Measurements from ENCODE around the gene EZH2. TPM values are rescaled to one million over a fixed set of nuclear protein-coding genes. Genes with fewer than 3 reads are reported as not detected.

Gene EZH2
- total RNA-seq, 2 experiments from 2014 or later: 112 to 114 TPM

DNA sequence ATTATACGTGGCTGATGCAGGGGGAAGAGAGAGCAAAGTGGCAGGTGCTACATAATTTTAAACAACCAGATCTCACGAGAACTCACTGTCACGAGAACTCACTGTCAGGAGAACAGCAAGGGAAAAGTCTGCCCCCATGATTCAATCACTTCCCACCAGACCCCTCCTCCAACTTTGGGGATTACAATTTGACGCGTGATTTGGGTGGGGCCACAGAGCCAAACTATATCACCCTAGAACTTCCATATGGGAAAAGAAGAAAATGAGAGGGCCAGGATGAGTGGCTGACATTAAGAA is 15.8 kb downstream of the EZH2 start:
- no peak for DNase-seq
- POLR2A ChIA-PET: interaction anchor here (2.2 kb wide), 1 partner anchor 15 kb away, joined by 7 read pairs; the partner anchor contains the start of gene EZH2
- no peaks in the 10 kb centered on the region for H3K27me3 Mint-ChIP-seq
- CTCF ChIA-PET: interaction anchor here (2.2 kb wide), 1 partner anchor 12 kb away, joined by 7 read pairs; no protein-coding TSS in a partner anchor
- no peak for TF ChIP-seq CTCF (IDR thresholded peaks at IDR 0.05)
- H3K27ac Mint-ChIP-seq: no peak overlapping the region
- peaks cover 56% of the 10 kb centered on the region for H3K4me1 Mint-ChIP-seq (ENCODE audit: low read depth)
- H3K9me3 Mint-ChIP-seq: peaks cover 10% of the 10 kb centered on the region
- peaks cover 49% of the 10 kb centered on the region for H3K36me3 Mint-ChIP-seq (ENCODE audit: low read depth)
- H3K4me3 Mint-ChIP-seq: no peak overlapping the region
- intact Hi-C loops (cut with micrococcal nuclease): no loop called here
- no peak for ATAC-seq

- Mint-ChIP-seq H3K4me1 (ENCODE audit: low read depth) (peaks cover 58% of the 10 kb centered on the region), H3K27ac (no peak overlapping the region), H3K27me3 (no peaks in the 10 kb centered on the region), H3K36me3 (ENCODE audit: low read depth) (peaks cover 51% of the 10 kb centered on the region), H3K9me3 (peaks cover 10% of the 10 kb centered on the region), H3K4me3 (no peak overlapping the region)
- TF ChIP-seq CTCF (IDR thresholded peaks at IDR 0.05): no peak
- ATAC-seq (no peak), DNase-seq (no peak)
- POLR2A ChIA-PET: interaction anchor here (2.2 kb wide), 1 partner anchor 15 kb away, joined by 7 read pairs; the partner anchor contains the start of gene EZH2
- intact Hi-C loops (cut with micrococcal nuclease): no loop called here
- CTCF ChIA-PET: interaction anchor here (2.2 kb wide), 1 partner anchor 11 kb away, joined by 7 read pairs; no protein-coding TSS in a partner anchor
Observed at GRCh38 chr7:148867596-148868377, 16.3 kb downstream of the EZH2 start.

DNA sequence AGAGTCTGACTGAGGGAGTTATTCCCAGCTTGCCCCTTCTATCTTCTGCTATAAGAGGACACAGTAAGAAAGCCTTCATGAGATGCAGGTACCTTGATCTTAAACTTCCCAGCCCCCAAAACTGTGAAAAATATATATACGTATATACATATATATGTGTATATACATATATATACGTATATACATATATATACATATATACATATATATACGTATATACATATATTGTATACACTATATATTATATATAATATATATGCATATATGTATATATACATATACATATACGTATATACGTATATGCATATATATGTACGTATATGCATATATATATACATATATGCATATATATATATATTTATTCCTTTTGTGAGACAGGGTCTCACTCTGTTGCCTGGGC is 17.7 kb downstream of the EZH2 start:
- peaks cover 53% of the 10 kb centered on the region for H3K4me1 Mint-ChIP-seq (ENCODE audit: low read depth)
- ChIA-PET CTCF (interaction anchor here (1.0 kb wide), 1 partner anchor 9 kb away, joined by 3 read pairs; no protein-coding TSS in a partner anchor), POLR2A (no interaction called here)
- DNase-seq (no peak), ATAC-seq (no peak)
- H3K4me3 Mint-ChIP-seq: no peak overlapping the region
- no peak for TF ChIP-seq CTCF (IDR thresholded peaks at IDR 0.05)
- H3K27ac Mint-ChIP-seq: no peak overlapping the region
- H3K36me3 Mint-ChIP-seq (ENCODE audit: low read depth): peaks cover 42% of the 10 kb centered on the region
- no peaks in the 10 kb centered on the region for H3K27me3 Mint-ChIP-seq
- H3K9me3 Mint-ChIP-seq: peaks cover 10% of the 10 kb centered on the region
- intact Hi-C loops (cut with micrococcal nuclease): no loop called here

DNA sequence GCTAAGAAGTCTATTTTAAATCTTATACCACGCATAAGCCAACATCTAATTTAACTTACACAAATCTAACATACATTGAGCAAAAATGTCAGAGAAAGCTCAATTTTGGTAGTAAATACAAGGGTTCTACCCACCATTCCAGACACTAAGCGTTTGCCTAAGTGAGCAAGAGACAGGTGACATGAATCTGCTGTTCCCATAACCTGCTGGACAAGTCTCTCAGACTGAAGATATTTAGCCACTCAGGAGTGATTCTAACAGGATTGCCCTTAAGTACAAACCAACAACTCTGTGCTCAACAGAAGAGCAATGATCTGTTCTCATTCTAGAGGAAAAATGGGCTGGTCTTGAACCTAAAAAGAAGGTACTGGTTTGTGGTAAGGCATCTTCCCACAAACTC is 18.8 kb downstream of the EZH2 start:
- Mint-ChIP-seq H3K4me1 (ENCODE audit: low read depth) (peaks cover 48% of the 10 kb centered on the region), H3K27me3 (no peaks in the 10 kb centered on the region), H3K36me3 (ENCODE audit: low read depth) (peaks cover 36% of the 10 kb centered on the region), H3K27ac (no peak overlapping the region), H3K4me3 (no peak overlapping the region), H3K9me3 (peaks cover 10% of the 10 kb centered on the region)
- TF ChIP-seq CTCF (IDR thresholded peaks at IDR 0.05): no peak
- ChIA-PET CTCF (interaction anchor here (0.8 to 1.2 kb wide), 2 partner anchors 9 to 76 kb away, joined by 3 to 4 read pairs; no protein-coding TSS in a partner anchor), POLR2A (interaction anchor here (1.0 kb wide), 1 partner anchor 9 kb away, joined by 4 read pairs; no protein-coding TSS in a partner anchor)
- intact Hi-C loops (cut with micrococcal nuclease): no loop called here
- ATAC-seq (no peak), DNase-seq (no peak)

GRCh38 chr7:148863324-148863723 is 20.8 kb downstream of the EZH2 start:
- intact Hi-C loops (cut with micrococcal nuclease): no loop called here
- DNase-seq: no peak
- Mint-ChIP-seq H3K27ac (peak overlapping the region; percentile 58), H3K9me3 (peaks cover 7% of the 10 kb centered on the region), H3K27me3 (no peaks in the 10 kb centered on the region), H3K36me3 (ENCODE audit: low read depth) (peaks cover 21% of the 10 kb centered on the region), H3K4me1 (ENCODE audit: low read depth) (peaks cover 46% of the 10 kb centered on the region), H3K4me3 (no peak overlapping the region)
- POLR2A ChIA-PET: interaction anchor here (0.9 kb wide), 1 partner anchor 68 kb away, joined by 3 read pairs; no protein-coding TSS in a partner anchor
- CTCF ChIA-PET: no interaction called here
- no peak for ATAC-seq
- no peak for TF ChIP-seq CTCF (IDR thresholded peaks at IDR 0.05)
